Sigmoid colon (tissue), 7 donors: ENCODE results near the gene VMO1. TPM values are rescaled to one million over a fixed set of nuclear protein-coding genes. Genes with fewer than 3 reads are reported as not detected.

Experiments used
- DNase-seq: peaks from one replicate; pipeline ENCODE4 v3.0.0-alpha.2; 2019
- H3K27ac ChIP-seq, 4 donors: fragments of 200-600 bp; sonication (generic); one replicate each; pipeline ENCODE4 v1.5.1; 2016 to 2019; ENCODE audit warnings: mild to moderate bottlenecking in 1 of 4
- H3K27me3 ChIP-seq, 3 donors: fragments of 200-600 bp; sonication (generic); one replicate each; pipeline ENCODE4 v1.5.1; 2019; ENCODE audit warnings: mild to moderate bottlenecking in 1 of 3
- H3K36me3 ChIP-seq, 4 donors: fragments of 200-600 bp; sonication (generic); one replicate each; pipeline ENCODE4 v1.5.1; 2016 to 2019
- H3K4me1 ChIP-seq, 4 donors: fragments of 200-600 bp; sonication (generic); one replicate each; pipeline ENCODE4 v1.5.1; 2017 to 2019
- H3K4me3 ChIP-seq, 4 donors: fragments of 200-600 bp; sonication (generic); one replicate each; pipeline ENCODE4 v1.5.1; 2017 to 2019; ENCODE audit warnings: mild to moderate bottlenecking in 2 of 4, moderate library complexity in 1 of 4
- H3K9me3 ChIP-seq, 4 donors: fragments of 200-600 bp in 3 of 4; sonication (generic) in 3 of 4; one replicate each; pipeline versions ENCODE4 v1.5.1 to v1.6.1; 2013 to 2019
- EP300 ChIP-seq, 4 donors: sonication (generic); formaldehyde crosslinking; IDR thresholded peaks; one replicate each; pipeline ENCODE4 v1.6.1; 2017; ENCODE audit warnings: antibody characterized with exemption in 4 of 4
- POLR2A ChIP-seq, 2 donors: fragments of 450-650 bp; IDR thresholded peaks; one replicate each; pipeline ENCODE4 v1.6.1; 2016; ENCODE audit warnings: antibody characterized with exemption in 2 of 2, mild to moderate bottlenecking in 2 of 2, moderate library complexity in 2 of 2
- POLR2AphosphoS5 ChIP-seq, 4 donors: sonication (generic); formaldehyde crosslinking; IDR thresholded peaks; one replicate each; pipeline ENCODE4 v1.6.1; 2017; ENCODE audit warnings: antibody characterized with exemption in 4 of 4
- WGBS, 2 donors: extraction: QIAGEN DNeasy Blood & Tissue Kit; methylation state at CpG; one replicate each; pipeline ENCODE4 v1.1.7; 2013; 5-methylcytosine and 5-hydroxymethylcytosine counted together
- intact Hi-C: fragments of 100-400 bp; cut with DNase I; formaldehyde crosslinking; loops from one replicate; pipeline ENCODE4 v1.15.1; 2023
- polyA plus RNA-seq, 3 donors: library from polyadenylated mRNA; stranded (reverse); fragments of 200-250 nt; gene quantifications; one replicate each; pipeline ENCODE4 v1.2.3, GENCODE V29; 2013
- total RNA-seq, 4 donors: library from RNA; depleted of rRNA; stranded (reverse); fragments of >200 nt; gene quantifications; one replicate each; pipeline ENCODE4 v1.1.0, GENCODE V29; 2016
- TF ChIP-seq, protein P1 (sequence below), 4 experiments: fragments of 450-650 bp in 3 of 4; fragments of 200-600 bp in 1 of 4; IDR thresholded peaks; one replicate each; pipeline ENCODE4 v1.5.1; 2016 to 2019; ENCODE audit warnings: antibody characterized with exemption in 4 of 4, mild to moderate bottlenecking in 3 of 4, moderate library complexity in 2 of 4
- donor health status: healthy with polysubstance abuse.
- donor health status: Bipolar disorder and iron deficiency.
- donor health status: healthy.

Gene VMO1
- total and polyA plus RNA-seq, 7 donors, result 1.1 to 6.4 (median 4.1) TPM; not detected in 2

- no peak overlapping the region for H3K4me3 ChIP-seq
- H3K4me1 ChIP-seq, result peaks cover 0 to 8% (median 6%) of the 10 kb centered on the region in 4 donors
- H3K27ac ChIP-seq, result no peak overlapping the region
- TF ChIP-seq POLR2AphosphoS5 (IDR thresholded peaks at IDR 0.05), result no peak
- TF ChIP-seq POLR2A (IDR thresholded peaks at IDR 0.05), result no peak
- no peak for TF ChIP-seq EP300 (IDR thresholded peaks at IDR 0.05)
- TF ChIP-seq, protein P1, sequence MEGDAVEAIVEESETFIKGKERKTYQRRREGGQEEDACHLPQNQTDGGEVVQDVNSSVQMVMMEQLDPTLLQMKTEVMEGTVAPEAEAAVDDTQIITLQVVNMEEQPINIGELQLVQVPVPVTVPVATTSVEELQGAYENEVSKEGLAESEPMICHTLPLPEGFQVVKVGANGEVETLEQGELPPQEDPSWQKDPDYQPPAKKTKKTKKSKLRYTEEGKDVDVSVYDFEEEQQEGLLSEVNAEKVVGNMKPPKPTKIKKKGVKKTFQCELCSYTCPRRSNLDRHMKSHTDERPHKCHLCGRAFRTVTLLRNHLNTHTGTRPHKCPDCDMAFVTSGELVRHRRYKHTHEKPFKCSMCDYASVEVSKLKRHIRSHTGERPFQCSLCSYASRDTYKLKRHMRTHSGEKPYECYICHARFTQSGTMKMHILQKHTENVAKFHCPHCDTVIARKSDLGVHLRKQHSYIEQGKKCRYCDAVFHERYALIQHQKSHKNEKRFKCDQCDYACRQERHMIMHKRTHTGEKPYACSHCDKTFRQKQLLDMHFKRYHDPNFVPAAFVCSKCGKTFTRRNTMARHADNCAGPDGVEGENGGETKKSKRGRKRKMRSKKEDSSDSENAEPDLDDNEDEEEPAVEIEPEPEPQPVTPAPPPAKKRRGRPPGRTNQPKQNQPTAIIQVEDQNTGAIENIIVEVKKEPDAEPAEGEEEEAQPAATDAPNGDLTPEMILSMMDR (IDR thresholded peaks at IDR 0.05), result no peak
- peaks cover 9 to 75% (median 18%) of the 10 kb centered on the region in 3 donors for H3K27me3 ChIP-seq
- intact Hi-C loops, result no loop called here
- H3K36me3 ChIP-seq, result no peaks in the 10 kb centered on the region
- no peak for DNase-seq
- no peaks in the 10 kb centered on the region for H3K9me3 ChIP-seq
- WGBS, 2 donors, result 80 to 85% methylated on average over 11 of the region's 11 CpGs
These were observed 5.7 kb downstream of the VMO1 start for GRCh38 chr17:4780325-4780955.

GRCh38 chr17:4777969-4778760, 8.0 kb downstream of the VMO1 start:
- intact Hi-C loops, result no loop called here
- WGBS, 2 donors, result 83 to 90% methylated on average over 9 of the region's 9 CpGs
- no peaks in the 10 kb centered on the region for H3K36me3 ChIP-seq
- no peaks in the 10 kb centered on the region for H3K9me3 ChIP-seq
- no peak overlapping the region for H3K4me3 ChIP-seq
- H3K27ac ChIP-seq, result no peak overlapping the region
- H3K27me3 ChIP-seq, result peaks cover 9 to 54% (median 18%) of the 10 kb centered on the region in 3 donors
- TF ChIP-seq, protein P1 (IDR thresholded peaks at IDR 0.05), result no peak
- TF ChIP-seq EP300 (IDR thresholded peaks at IDR 0.05) (no peak), POLR2A (IDR thresholded peaks at IDR 0.05) (no peak), POLR2AphosphoS5 (IDR thresholded peaks at IDR 0.05) (no peak)
- no peak for DNase-seq
- H3K4me1 ChIP-seq, result no peaks in the 10 kb centered on the region

GRCh38 chr17:4772235-4772613, 13.9 kb downstream of the VMO1 start:
- 17 to 58% methylated on average over 10 of the region's 10 CpGs for WGBS, 2 donors
- intact Hi-C loops, result no loop called here
- no peaks in the 10 kb centered on the region for H3K36me3 ChIP-seq
- TF ChIP-seq POLR2A (IDR thresholded peaks at IDR 0.05), result no peak
- no peak for TF ChIP-seq POLR2AphosphoS5 (IDR thresholded peaks at IDR 0.05)
- TF ChIP-seq EP300 (IDR thresholded peaks at IDR 0.05), result no peak
- TF ChIP-seq, protein P1 (IDR thresholded peaks at IDR 0.05), result no peak
- no peak overlapping the region for H3K4me3 ChIP-seq
- H3K27ac ChIP-seq, result no peak overlapping the region
- no peaks in the 10 kb centered on the region for H3K9me3 ChIP-seq
- DNase-seq, result no peak
- no peaks in the 10 kb centered on the region for H3K4me1 ChIP-seq
- H3K27me3 ChIP-seq, result peaks cover 0 to 20% (median 0%) of the 10 kb centered on the region in 3 donors

- TF ChIP-seq EP300 (IDR thresholded peaks at IDR 0.05), result no peak
- TF ChIP-seq, protein P1 (IDR thresholded peaks at IDR 0.05), result no peak
- no peak for TF ChIP-seq POLR2A (IDR thresholded peaks at IDR 0.05)
- no peak for TF ChIP-seq POLR2AphosphoS5 (IDR thresholded peaks at IDR 0.05)
- Histone ChIP-seq H3K4me3 (no peak within 1 kb of the TSS), H3K9me3 (no peaks in the 10 kb centered on the region), H3K27ac (no peak within 1 kb of the TSS), H3K36me3 (no peaks in the 10 kb centered on the region), H3K27me3 (peaks cover 0 to 14% (median 0%) of the 10 kb centered on the region in 3 donors), H3K4me1 (no peaks in the 10 kb centered on the region)
- intact Hi-C loops, result no loop called here
- no peak for DNase-seq
- 14 to 53% methylated on average over 13 of the region's 13 CpGs for WGBS, 2 donors
These were observed 14.5 kb downstream of the VMO1 start, which contains the start of gene TM4SF5 for GRCh38 chr17:4771519-4772234. TSS of gene TM4SF5 (plus strand) at chr17:4771886. CDS start at chr17:4771923, 37 bp downstream.
